HUES6 (cell line): ENCODE data around the gene MYH14.

ENCODE experiments used
- H3K27ac ChIP-seq: 2 replicates; pipeline ENCODE4 v1.7.0; 2013; ENCODE audit warnings: low read depth, mild to moderate bottlenecking, low read length, inconsistent platforms
- H3K27me3 ChIP-seq: 2 replicates; pipeline ENCODE4 v1.6.1; 2013; ENCODE audit warnings: low read length; ENCODE audit not compliant: control insufficient read depth, insufficient read depth
- H3K36me3 ChIP-seq: 2 replicates; pipeline ENCODE4 v1.6.1; 2013; ENCODE audit warnings: low read length; ENCODE audit not compliant: control insufficient read depth, insufficient read depth
- H3K4me1 ChIP-seq: 2 replicates; pipeline ENCODE4 v1.6.1; 2013; ENCODE audit warnings: low read length; ENCODE audit not compliant: control insufficient read depth, insufficient read depth
- H3K4me3 ChIP-seq: 2 replicates; pipeline ENCODE4 v1.5.1; 2013; ENCODE audit warnings: low read depth, low read length
- H3K9ac ChIP-seq: one replicate; pipeline ENCODE4 v1.6.1; 2013; ENCODE audit warnings: mild to moderate bottlenecking, low read length
- H3K9me3 ChIP-seq: 2 replicates; pipeline ENCODE4 v1.6.1; 2013; ENCODE audit warnings: low read depth, low read length; ENCODE audit not compliant: control insufficient read depth, insufficient read depth

Gene MYH14

DNA sequence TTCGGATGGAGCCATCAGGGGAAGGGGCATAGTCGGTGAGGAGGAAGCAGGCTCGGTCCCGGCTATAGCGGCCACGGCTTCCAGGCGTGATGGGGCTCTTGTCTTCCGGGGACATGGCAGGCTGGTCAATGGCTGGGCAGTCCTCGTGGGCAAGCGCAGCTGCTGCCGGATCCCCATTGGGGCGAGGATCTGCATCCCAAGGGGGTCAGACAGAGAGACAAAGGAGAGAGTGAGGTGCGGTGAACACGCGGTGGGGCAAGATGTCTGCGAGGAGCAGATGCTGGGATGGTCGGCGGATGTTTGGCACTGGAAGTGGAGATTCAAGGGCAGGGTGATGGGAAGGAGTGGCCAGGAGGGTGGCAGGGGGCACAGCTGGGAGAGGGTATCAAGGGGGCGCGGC, 117.2 kb downstream of the MYH14 start:
- peaks cover 18% of the 10 kb centered on the region for H3K36me3 ChIP-seq
- no peak overlapping the region for H3K27ac ChIP-seq
- no peak overlapping the region for H3K9ac ChIP-seq
- H3K27me3 ChIP-seq = no peaks in the 10 kb centered on the region
- peaks cover 4% of the 10 kb centered on the region for H3K4me1 ChIP-seq
- no peak overlapping the region for H3K4me3 ChIP-seq
- H3K9me3 ChIP-seq = no peaks in the 10 kb centered on the region

DNA sequence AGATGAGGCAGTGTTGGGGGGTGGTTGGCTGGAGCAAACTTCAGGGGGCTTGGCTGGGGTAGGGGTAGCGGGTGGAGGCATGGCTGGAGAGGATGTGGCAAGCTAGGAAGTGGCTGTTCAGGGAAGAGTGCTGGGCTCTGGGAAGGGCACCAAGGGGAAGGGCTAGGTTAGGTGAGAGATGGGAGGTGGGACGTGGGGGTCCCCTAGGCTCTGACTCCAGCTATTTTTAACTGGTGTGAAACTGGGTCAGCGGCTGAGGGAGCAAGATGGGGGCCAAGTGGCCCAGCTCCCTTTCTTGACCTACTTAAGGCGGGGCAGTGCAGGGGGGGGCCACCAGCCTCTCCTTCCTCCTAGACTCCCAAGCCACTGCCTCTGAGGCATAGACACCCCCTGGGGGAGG, 118.4 kb downstream of the MYH14 start:
- H3K4me1 ChIP-seq = peaks cover 6% of the 10 kb centered on the region
- peaks cover 10% of the 10 kb centered on the region for H3K27me3 ChIP-seq
- peaks cover 18% of the 10 kb centered on the region for H3K36me3 ChIP-seq

DNA sequence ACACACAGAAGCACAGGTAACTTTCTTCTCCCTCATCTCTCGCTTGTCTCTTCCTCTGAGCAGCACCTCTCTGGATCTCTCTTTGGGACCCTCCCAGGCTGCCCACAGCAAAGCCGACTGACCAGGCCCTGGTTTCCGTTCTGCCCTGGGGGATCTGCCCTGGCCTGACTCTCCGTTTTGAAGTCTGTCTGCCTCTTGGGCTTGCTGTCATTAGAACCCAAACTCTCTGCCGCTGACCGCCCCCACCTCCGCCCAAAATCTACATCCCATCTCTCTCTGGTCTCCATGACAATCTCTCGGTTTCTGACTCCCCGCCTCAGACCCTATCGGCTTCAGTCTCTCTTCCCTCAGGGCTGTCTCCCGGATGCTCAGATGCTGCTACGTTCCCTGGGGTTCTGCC, 118.8 kb downstream of the MYH14 start:
- Histone ChIP-seq H3K36me3 (peaks cover 18% of the 10 kb centered on the region), H3K27me3 (peaks cover 14% of the 10 kb centered on the region), H3K9me3 (no peaks in the 10 kb centered on the region), H3K4me1 (peaks cover 10% of the 10 kb centered on the region), H3K4me3 (no peak overlapping the region), H3K27ac (no peak overlapping the region), H3K9ac (no peak overlapping the region)

More for the DNA sequence above, 118.4 kb downstream of the MYH14 start:
- H3K4me3 ChIP-seq = no peak overlapping the region
- H3K9ac ChIP-seq = no peak overlapping the region
- H3K27ac ChIP-seq = no peak overlapping the region
- no peaks in the 10 kb centered on the region for H3K9me3 ChIP-seq

DNA sequence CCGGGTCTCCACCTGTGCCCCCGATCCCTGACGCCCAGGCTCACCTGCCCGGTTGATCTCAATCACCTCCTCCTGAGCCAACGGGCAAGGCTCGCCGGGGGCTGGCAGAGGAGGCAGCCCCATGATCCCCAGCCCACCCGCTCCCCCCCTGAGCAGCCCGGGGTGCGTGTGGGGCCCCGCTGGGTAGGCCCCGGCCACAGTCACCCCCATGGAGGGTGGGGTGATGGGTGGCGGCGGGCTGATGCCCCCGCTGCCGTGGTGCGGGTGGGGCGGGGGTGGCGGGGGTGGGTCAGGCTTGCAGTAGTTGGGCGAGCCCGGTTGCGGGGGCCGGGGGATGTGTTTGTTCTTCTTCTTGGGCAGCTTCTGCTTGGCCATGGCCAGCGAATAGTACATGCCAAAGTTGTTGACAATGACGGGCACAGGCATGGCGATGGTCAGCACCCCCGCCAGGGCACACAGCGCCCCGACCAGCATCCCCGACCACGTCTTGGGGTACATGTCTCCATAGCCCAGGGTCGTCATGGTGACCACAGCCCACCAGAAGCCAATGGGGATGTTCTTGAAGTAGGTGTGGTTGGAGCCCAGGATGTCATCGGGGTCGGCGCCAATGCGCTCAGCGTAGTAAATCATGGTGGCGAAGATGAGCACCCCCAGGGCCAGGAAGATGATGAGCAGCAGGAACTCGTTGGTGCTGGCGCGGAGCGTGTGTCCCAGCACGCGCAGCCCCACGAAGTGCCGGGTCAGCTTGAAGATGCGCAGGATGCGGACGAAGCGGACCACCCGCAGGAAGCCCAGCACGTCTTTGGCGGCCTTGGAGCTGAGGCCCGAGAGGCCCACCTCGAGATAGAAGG, 119.7 kb downstream of the MYH14 start:
- H3K9ac ChIP-seq = no peak overlapping the region
- peaks cover 18% of the 10 kb centered on the region for H3K36me3 ChIP-seq
- no peak overlapping the region for H3K4me3 ChIP-seq
- H3K27me3 ChIP-seq = peaks cover 22% of the 10 kb centered on the region
- H3K27ac ChIP-seq = no peak overlapping the region
- H3K4me1 ChIP-seq = peaks cover 14% of the 10 kb centered on the region
- no peaks in the 10 kb centered on the region for H3K9me3 ChIP-seq

DNA sequence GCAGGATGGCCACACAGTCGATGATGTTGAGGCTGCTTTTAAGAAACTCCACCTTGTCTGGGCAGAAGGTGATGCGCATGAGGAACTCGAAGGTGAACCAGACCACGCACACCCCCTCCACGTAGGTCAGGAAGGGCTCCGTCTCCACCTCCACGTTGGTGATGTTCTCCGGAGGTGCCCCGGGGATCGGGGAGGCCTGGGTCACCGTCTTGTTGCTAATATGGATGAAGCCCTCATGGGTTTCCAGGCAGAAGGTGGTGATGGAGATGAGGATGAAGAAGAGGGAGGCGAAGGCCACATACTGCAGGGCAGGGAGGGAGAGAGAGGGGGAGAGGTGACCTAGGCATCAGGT, 120.3 kb downstream of the MYH14 start:
- H3K4me1 ChIP-seq = peaks cover 14% of the 10 kb centered on the region
- H3K4me3 ChIP-seq = no peak overlapping the region
- peaks cover 14% of the 10 kb centered on the region for H3K36me3 ChIP-seq
- no peaks in the 10 kb centered on the region for H3K9me3 ChIP-seq
- H3K27me3 ChIP-seq = peaks cover 26% of the 10 kb centered on the region
- H3K9ac ChIP-seq = no peak overlapping the region
- no peak overlapping the region for H3K27ac ChIP-seq

DNA sequence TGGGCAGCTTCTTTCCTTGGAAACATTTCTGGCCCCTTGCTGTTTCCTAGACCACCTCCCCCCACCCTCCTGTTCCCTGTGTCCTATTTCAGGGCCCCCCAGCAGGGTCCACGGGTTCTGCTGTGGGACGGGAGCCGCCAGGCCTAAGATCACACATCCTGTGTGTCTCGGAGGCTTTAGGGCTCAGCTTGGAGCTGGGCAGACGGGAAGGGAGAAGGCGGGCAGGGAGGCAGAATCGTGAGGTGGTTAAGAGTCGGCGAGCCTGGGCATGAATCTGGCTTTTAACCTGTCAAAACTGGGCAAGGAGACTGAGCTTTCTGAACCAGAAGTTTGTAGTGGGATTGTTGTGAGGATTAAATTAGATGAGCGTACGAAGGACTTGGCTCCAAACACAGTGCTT, 120.9 kb downstream of the MYH14 start:
- H3K4me3 ChIP-seq = no peak overlapping the region
- H3K9me3 ChIP-seq = no peaks in the 10 kb centered on the region
- no peak overlapping the region for H3K9ac ChIP-seq
- peaks cover 14% of the 10 kb centered on the region for H3K36me3 ChIP-seq
- H3K27me3 ChIP-seq = peaks cover 26% of the 10 kb centered on the region
- no peak overlapping the region for H3K27ac ChIP-seq
- peaks cover 14% of the 10 kb centered on the region for H3K4me1 ChIP-seq

DNA sequence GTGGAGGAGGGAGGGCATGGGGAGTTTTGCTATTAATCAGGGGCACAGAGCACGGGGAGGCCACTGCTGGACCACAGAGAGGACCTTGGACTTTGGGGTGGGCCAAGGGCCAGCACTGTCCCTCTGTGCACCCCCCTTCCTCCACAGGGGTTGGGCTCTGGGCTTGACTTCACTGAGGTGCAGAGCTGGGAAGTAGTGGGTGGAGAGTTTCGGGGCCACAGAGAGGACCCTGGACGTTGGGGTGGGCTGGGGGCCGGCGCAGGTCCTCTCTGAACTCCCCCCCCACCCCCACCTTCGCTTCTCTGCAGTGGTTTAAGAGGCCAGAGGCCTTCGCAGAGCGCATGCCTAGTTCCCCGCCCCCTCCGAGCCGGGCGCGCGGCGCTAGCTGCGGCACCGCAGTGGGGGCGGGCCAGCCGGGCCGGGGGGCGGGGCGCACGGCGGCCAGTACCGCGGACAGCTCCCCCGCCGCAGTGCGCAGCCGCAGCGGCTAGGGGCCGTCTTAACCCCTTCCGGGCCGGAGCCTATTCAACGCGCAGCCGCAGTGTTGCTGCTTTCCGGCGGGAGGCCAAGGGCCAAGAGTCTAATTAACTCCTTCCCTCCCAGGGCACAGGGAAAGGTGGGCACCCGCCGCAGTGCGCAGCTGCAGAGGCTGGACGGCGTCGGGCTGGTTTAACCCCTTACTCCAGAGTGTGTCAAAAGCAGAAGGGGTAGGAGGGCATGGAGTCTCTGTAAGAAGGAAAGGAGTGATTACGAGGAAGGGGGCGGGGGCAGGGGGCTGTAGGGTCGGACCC, 122.1 kb downstream of the MYH14 start:
- Histone ChIP-seq H3K4me3 (peak overlapping the region; percentile 79), H3K27me3 (peaks cover 26% of the 10 kb centered on the region), H3K27ac (no peak overlapping the region), H3K9me3 (no peaks in the 10 kb centered on the region), H3K36me3 (peaks cover 11% of the 10 kb centered on the region), H3K4me1 (peaks cover 14% of the 10 kb centered on the region), H3K9ac (no peak overlapping the region)

DNA sequence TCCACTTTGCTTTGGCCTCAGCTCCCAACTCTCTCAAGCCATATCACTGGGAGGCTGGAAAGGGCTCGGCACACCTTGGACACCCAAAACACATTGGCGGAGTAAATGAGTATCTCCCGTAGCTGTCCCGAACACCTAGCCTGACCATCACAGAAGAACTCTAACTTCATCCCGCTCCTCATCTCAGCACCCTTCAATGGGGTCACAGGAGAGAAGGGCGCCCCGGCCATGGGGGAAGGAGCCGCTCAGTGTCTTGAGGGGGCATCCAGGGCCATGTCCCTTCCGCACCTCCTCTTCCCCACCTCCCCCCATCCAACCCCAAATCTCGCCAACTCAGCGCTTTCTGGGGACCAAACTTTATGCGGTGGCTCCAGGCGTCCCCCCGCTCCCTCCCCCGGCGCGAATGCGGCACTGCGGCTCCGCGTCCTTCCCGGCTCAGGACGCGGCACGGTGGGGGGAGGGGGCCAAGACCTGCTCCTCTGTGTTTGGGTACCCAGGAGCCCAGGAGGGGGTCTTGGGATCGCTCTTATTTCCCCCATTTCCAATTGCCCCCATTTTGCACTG, 122.8 kb downstream of the MYH14 start:
- H3K4me3 ChIP-seq = peak overlapping the region; percentile 79
- peaks cover 11% of the 10 kb centered on the region for H3K36me3 ChIP-seq
- H3K27ac ChIP-seq = no peak overlapping the region
- H3K9ac ChIP-seq = no peak overlapping the region
- peaks cover 26% of the 10 kb centered on the region for H3K27me3 ChIP-seq
- no peaks in the 10 kb centered on the region for H3K9me3 ChIP-seq
- peaks cover 14% of the 10 kb centered on the region for H3K4me1 ChIP-seq

DNA sequence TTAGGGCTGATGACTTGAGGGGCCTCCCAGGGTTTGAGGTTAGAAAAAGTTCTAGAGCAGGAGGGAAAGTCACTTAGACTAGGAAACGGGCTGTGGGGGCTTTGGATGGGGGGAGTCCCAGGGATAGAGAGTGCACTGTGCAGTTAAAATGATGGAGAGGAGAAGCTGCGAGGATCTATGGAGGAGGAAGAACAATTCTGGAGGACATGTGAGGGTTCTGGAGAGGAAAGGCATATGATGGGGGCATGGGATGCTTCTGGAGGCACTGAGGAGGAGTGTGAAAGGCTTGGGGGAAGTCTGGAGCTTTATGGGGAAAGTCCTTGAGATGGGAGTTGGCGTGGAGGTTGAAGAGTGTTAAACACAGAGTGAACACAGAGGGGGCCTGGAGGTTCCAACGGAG, 123.6 kb downstream of the MYH14 start:
- Histone ChIP-seq H3K4me3 (peak overlapping the region; percentile 30), H3K9ac (no peak overlapping the region)

DNA sequence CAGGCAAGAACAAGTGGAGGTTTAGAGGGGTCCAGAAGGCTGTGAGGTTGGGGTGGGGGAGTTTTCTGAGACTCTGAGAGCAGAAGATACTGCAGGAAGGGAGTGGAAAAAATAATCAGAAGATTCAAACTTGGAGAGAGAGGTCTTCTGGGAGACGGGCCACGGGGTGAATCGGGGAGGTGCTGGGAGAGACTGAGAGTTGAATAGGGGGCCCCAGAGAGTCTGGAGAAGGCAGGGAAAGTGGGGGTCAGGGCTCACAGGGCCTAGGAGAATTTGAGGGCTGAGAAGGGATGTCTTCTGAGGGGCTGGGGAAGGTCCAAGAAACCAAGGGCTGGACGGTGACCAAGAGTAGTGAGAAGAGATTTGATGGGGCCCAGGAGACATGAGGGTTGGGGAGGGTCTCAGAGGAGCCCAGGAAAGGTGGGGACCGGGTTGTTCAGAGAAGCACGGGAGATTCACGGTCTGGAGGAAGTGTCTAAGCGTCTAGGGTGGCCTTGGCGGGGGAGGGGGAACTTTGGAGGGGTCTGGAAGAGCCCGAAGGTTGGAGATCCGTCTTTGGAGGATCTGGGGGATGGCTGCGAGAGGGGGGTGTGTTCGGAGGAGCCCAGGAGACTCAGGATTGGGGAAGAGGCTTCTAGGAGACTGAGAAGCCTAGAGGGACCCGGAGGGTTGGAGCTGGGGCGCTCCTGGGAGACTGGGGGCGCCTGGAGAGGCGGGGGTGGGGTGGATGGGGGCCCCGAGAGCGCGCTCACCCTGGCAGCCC, 124.2 kb downstream of the MYH14 start:
- Histone ChIP-seq H3K27ac (no peak overlapping the region), H3K27me3 (peaks cover 26% of the 10 kb centered on the region), H3K9ac (no peak overlapping the region)

More for the DNA sequence above, 123.6 kb downstream of the MYH14 start:
- peaks cover 19% of the 10 kb centered on the region for H3K4me1 ChIP-seq
- peaks cover 26% of the 10 kb centered on the region for H3K27me3 ChIP-seq
- H3K27ac ChIP-seq = no peak overlapping the region
- H3K36me3 ChIP-seq = peaks cover 11% of the 10 kb centered on the region
- no peaks in the 10 kb centered on the region for H3K9me3 ChIP-seq

More for the DNA sequence above, 124.2 kb downstream of the MYH14 start:
- Histone ChIP-seq H3K4me1 (peaks cover 22% of the 10 kb centered on the region), H3K9me3 (no peaks in the 10 kb centered on the region), H3K4me3 (0 out of 2 replicates have a peak overlapping the region, but pooled peaks have one; percentile 25), H3K36me3 (peaks cover 10% of the 10 kb centered on the region)
